ENCODE results near the gene C12orf42.
"Not testable (repeated sequence)": the region's sequence is repeated elsewhere in the genome, so short reads cannot be mapped to it uniquely, and the experiment has no call there.

Gene C12orf42

GRCh38 chr12:103424849-103425586 lies 70.8 kb downstream of the C12orf42 start:
- DNase-seq (ENCODE audit: low read depth in 2 of 2), result not testable (repeated sequence)

- no peak for DNase-seq (ENCODE audit: low read depth in 2 of 2)
Observed at GRCh38 chr12:103423516-103423910, 72.3 kb downstream of the C12orf42 start.

GRCh38 chr12:103422746-103423515 lies 72.8 kb downstream of the C12orf42 start:
- no peak for DNase-seq (ENCODE audit: low read depth in 2 of 2)

GRCh38 chr12:103422328-103422727 lies 73.4 kb downstream of the C12orf42 start:
- no peak for DNase-seq (ENCODE audit: low read depth in 2 of 2)

- DNase-seq (ENCODE audit: low read depth in 2 of 2), result no peak
Observed at GRCh38 chr12:103421402-103421801, 74.4 kb downstream of the C12orf42 start.

- no peak for DNase-seq (ENCODE audit: low read depth in 2 of 2)
Observed at GRCh38 chr12:103415681-103416080, 80.1 kb downstream of the C12orf42 start.

- DNase-seq (ENCODE audit: low read depth in 2 of 2), result no peak
Observed at GRCh38 chr12:103401421-103401820, 94.3 kb downstream of the C12orf42 start.

GRCh38 chr12:103399986-103400385 lies 95.8 kb downstream of the C12orf42 start:
- no peak for DNase-seq (ENCODE audit: low read depth in 2 of 2)

GRCh38 chr12:103397536-103397935 lies 98.2 kb downstream of the C12orf42 start:
- DNase-seq (ENCODE audit: low read depth in 2 of 2), result no peak

- DNase-seq (ENCODE audit: low read depth in 2 of 2), result no peak
Observed at GRCh38 chr12:103392722-103393121, 103.0 kb downstream of the C12orf42 start.

GRCh38 chr12:103391103-103391502 lies 104.7 kb downstream of the C12orf42 start:
- no peak for DNase-seq (ENCODE audit: low read depth in 2 of 2)

- DNase-seq (ENCODE audit: low read depth in 2 of 2), result no peak
Observed at GRCh38 chr12:103387385-103387784, 108.4 kb downstream of the C12orf42 start.

- no peak for DNase-seq (ENCODE audit: low read depth in 2 of 2)
Observed at GRCh38 chr12:103386451-103386850, 109.3 kb downstream of the C12orf42 start.

GRCh38 chr12:103382736-103383346 lies 112.9 kb downstream of the C12orf42 start:
- DNase-seq (ENCODE audit: low read depth in 2 of 2), result no peak

GRCh38 chr12:103382119-103382518 lies 113.6 kb downstream of the C12orf42 start:
- DNase-seq (ENCODE audit: low read depth in 2 of 2), result no peak

GRCh38 chr12:103379670-103380069 lies 116.1 kb downstream of the C12orf42 start:
- no peak for DNase-seq (ENCODE audit: low read depth in 2 of 2)

- no peak for DNase-seq (ENCODE audit: low read depth in 2 of 2)
Observed at GRCh38 chr12:103373088-103373523, 122.7 kb downstream of the C12orf42 start.

- DNase-seq (ENCODE audit: low read depth in 2 of 2), result no peak
Observed at GRCh38 chr12:103369929-103370328, 125.8 kb downstream of the C12orf42 start.

- no peak for DNase-seq (ENCODE audit: low read depth in 2 of 2)
Observed at GRCh38 chr12:103368167-103368566, 127.6 kb downstream of the C12orf42 start.

GRCh38 chr12:103354403-103354802 lies 141.4 kb downstream of the C12orf42 start:
- DNase-seq (ENCODE audit: low read depth in 2 of 2), result no peak

GRCh38 chr12:103353913-103354312 lies 141.9 kb downstream of the C12orf42 start:
- no peak for DNase-seq (ENCODE audit: low read depth in 2 of 2)

GRCh38 chr12:103350116-103350515 lies 145.7 kb downstream of the C12orf42 start:
- no peak for DNase-seq (ENCODE audit: low read depth in 2 of 2)

- DNase-seq (ENCODE audit: low read depth in 2 of 2), result no peak
Observed at GRCh38 chr12:103348935-103349334, 146.8 kb downstream of the C12orf42 start.

Data from fibroblast of skin of left biceps (primary cell).